ENCODE results near the gene CASTOR2. TPM values are rescaled to one million over a fixed set of nuclear protein-coding genes. Genes with fewer than 3 reads are reported as not detected.
"Not testable (repeated sequence)": the region's sequence is repeated elsewhere in the genome, so short reads cannot be mapped to it uniquely, and the experiment has no call there.

The CASTOR2 gene
- 4.5 TPM for total RNA-seq

- not testable (repeated sequence) for H3K4me3 ChIP-seq (ENCODE audit: low read length); H3K27me3 ChIP-seq (ENCODE audit: insufficient read depth, low read length); H3K9me3 ChIP-seq (ENCODE audit: low read depth, low read length); H3K4me1 ChIP-seq (ENCODE audit: insufficient read depth, low read length)
Measured at GRCh38 chr7:74964511-74965119, at the start of gene CASTOR2. Gene CASTOR2 (plus strand): TSS chr7:74964705. CDS start chr7:74964986, 281 bp downstream.

- H3K4me1 ChIP-seq (ENCODE audit: insufficient read depth, low read length); H3K9me3 ChIP-seq (ENCODE audit: low read depth, low read length); H3K27me3 ChIP-seq (ENCODE audit: insufficient read depth, low read length); H3K4me3 ChIP-seq (ENCODE audit: low read length): not testable (repeated sequence)
Measured at GRCh38 chr7:74922321-74922890, 42.1 kb upstream of the CASTOR2 start.

- H3K4me1 ChIP-seq (ENCODE audit: insufficient read depth, low read length); H3K4me3 ChIP-seq (ENCODE audit: low read length); H3K27me3 ChIP-seq (ENCODE audit: insufficient read depth, low read length); H3K9me3 ChIP-seq (ENCODE audit: low read depth, low read length): not testable (repeated sequence)
Measured at GRCh38 chr7:74923644-74924043, 40.9 kb upstream of the CASTOR2 start.

GRCh38 chr7:74926968-74927367 is 37.5 kb upstream of the CASTOR2 start:
- not testable (repeated sequence) for H3K4me1 ChIP-seq (ENCODE audit: insufficient read depth, low read length); H3K4me3 ChIP-seq (ENCODE audit: low read length); H3K9me3 ChIP-seq (ENCODE audit: low read depth, low read length); H3K27me3 ChIP-seq (ENCODE audit: insufficient read depth, low read length)

- not testable (repeated sequence) for H3K4me3 ChIP-seq (ENCODE audit: low read length); H3K27me3 ChIP-seq (ENCODE audit: insufficient read depth, low read length); H3K9me3 ChIP-seq (ENCODE audit: low read depth, low read length); H3K4me1 ChIP-seq (ENCODE audit: insufficient read depth, low read length)
Measured at GRCh38 chr7:74931563-74932328, 32.8 kb upstream of the CASTOR2 start.

- not testable (repeated sequence) for H3K4me1 ChIP-seq (ENCODE audit: insufficient read depth, low read length); H3K4me3 ChIP-seq (ENCODE audit: low read length); H3K9me3 ChIP-seq (ENCODE audit: low read depth, low read length); H3K27me3 ChIP-seq (ENCODE audit: insufficient read depth, low read length)
Measured at GRCh38 chr7:74939429-74939828, 25.1 kb upstream of the CASTOR2 start.

GRCh38 chr7:74941302-74942069 is 23.0 kb upstream of the CASTOR2 start:
- not testable (repeated sequence) for H3K4me1 ChIP-seq (ENCODE audit: insufficient read depth, low read length); H3K9me3 ChIP-seq (ENCODE audit: low read depth, low read length); H3K27me3 ChIP-seq (ENCODE audit: insufficient read depth, low read length); H3K4me3 ChIP-seq (ENCODE audit: low read length)

GRCh38 chr7:74943923-74944322 is 20.6 kb upstream of the CASTOR2 start:
- H3K9me3 ChIP-seq (ENCODE audit: low read depth, low read length); H3K4me1 ChIP-seq (ENCODE audit: insufficient read depth, low read length); H3K27me3 ChIP-seq (ENCODE audit: insufficient read depth, low read length); H3K4me3 ChIP-seq (ENCODE audit: low read length): not testable (repeated sequence)

GRCh38 chr7:74947741-74948140 is 16.8 kb upstream of the CASTOR2 start:
- not testable (repeated sequence) for H3K4me1 ChIP-seq (ENCODE audit: insufficient read depth, low read length); H3K9me3 ChIP-seq (ENCODE audit: low read depth, low read length); H3K4me3 ChIP-seq (ENCODE audit: low read length); H3K27me3 ChIP-seq (ENCODE audit: insufficient read depth, low read length)

- not testable (repeated sequence) for H3K9me3 ChIP-seq (ENCODE audit: low read depth, low read length); H3K4me3 ChIP-seq (ENCODE audit: low read length); H3K4me1 ChIP-seq (ENCODE audit: insufficient read depth, low read length); H3K27me3 ChIP-seq (ENCODE audit: insufficient read depth, low read length)
Measured at GRCh38 chr7:74953774-74954173, 10.7 kb upstream of the CASTOR2 start.

GRCh38 chr7:74958328-74958727 is 6.2 kb upstream of the CASTOR2 start:
- H3K4me3 ChIP-seq (ENCODE audit: low read length); H3K4me1 ChIP-seq (ENCODE audit: insufficient read depth, low read length); H3K9me3 ChIP-seq (ENCODE audit: low read depth, low read length); H3K27me3 ChIP-seq (ENCODE audit: insufficient read depth, low read length): not testable (repeated sequence)

GRCh38 chr7:74963704-74964510 is 598 bp upstream of the CASTOR2 start:
- H3K4me3 ChIP-seq (ENCODE audit: low read length); H3K9me3 ChIP-seq (ENCODE audit: low read depth, low read length): not testable (repeated sequence)

GRCh38 chr7:74966208-74966854 is 1.8 kb downstream of the CASTOR2 start:
- not testable (repeated sequence) for H3K4me3 ChIP-seq (ENCODE audit: low read length); H3K9me3 ChIP-seq (ENCODE audit: low read depth, low read length); H3K4me1 ChIP-seq (ENCODE audit: insufficient read depth, low read length); H3K27me3 ChIP-seq (ENCODE audit: insufficient read depth, low read length)

More at GRCh38 chr7:74963704-74964510, 598 bp upstream of the CASTOR2 start:
- H3K27me3 ChIP-seq (ENCODE audit: insufficient read depth, low read length); H3K4me1 ChIP-seq (ENCODE audit: insufficient read depth, low read length): not testable (repeated sequence)

GRCh38 chr7:74966909-74967308 is 2.4 kb downstream of the CASTOR2 start:
- not testable (repeated sequence) for H3K4me1 ChIP-seq (ENCODE audit: insufficient read depth, low read length); H3K27me3 ChIP-seq (ENCODE audit: insufficient read depth, low read length); H3K4me3 ChIP-seq (ENCODE audit: low read length); H3K9me3 ChIP-seq (ENCODE audit: low read depth, low read length)
